Measurements from ENCODE around the gene ATXN10.

GRCh38 chr22:45872659-45873263, 201.1 kb downstream of the ATXN10 start:
- no peak for TF ChIP-seq CTCF (conservative IDR thresholded peaks at IDR 0.05 in 1 of 2, IDR thresholded peaks at IDR 0.05 in 1 of 2; ENCODE audit: low read depth in 1 of 2, low read length in 2 of 2)
- TF ChIP-seq EZH2 (IDR thresholded peaks at IDR 0.05; ENCODE audit: low read length, missing control alignments), result no peak

All from fibroblast of lung (primary cell).